ENCODE measurements around the gene ZNF185.

GRCh38 chrX:152861826-152862225 lies 36.0 kb upstream of the ZNF185 start:
- TF ChIP-seq CTCF (IDR thresholded peaks at IDR 0.05; ENCODE audit: borderline replicate concordance, extremely low read depth, low read length, poor library complexity, severe bottlenecking) (no peak), EZH2 (IDR thresholded peaks at IDR 0.05; ENCODE audit: borderline replicate concordance, low read depth, low read length, severe bottlenecking) (no peak)
